NB4 (cell line): ENCODE data around the gene MCCC1.

ENCODE experiments used
- CTCF ChIP-seq: IDR thresholded peaks from one replicate; pipeline ENCODE4 v1.5.1; 2012; ENCODE audit warnings: low read depth, low read length
- MAX ChIP-seq: IDR thresholded peaks from 2 replicates; pipeline ENCODE4 v1.6.1; 2011; ENCODE audit warnings: low read depth, low read length
- MYC ChIP-seq: IDR thresholded peaks from 2 replicates; pipeline ENCODE4 v1.6.1; 2011; ENCODE audit warnings: low read depth, low read length
- POLR2A ChIP-seq: IDR thresholded peaks from 2 replicates; pipeline ENCODE4 v1.6.1; 2011; ENCODE audit warnings: mild to moderate bottlenecking; ENCODE audit not compliant: insufficient read length; ENCODE audit errors: extremely low read depth

- TF ChIP-seq CTCF: no peak
- TF ChIP-seq POLR2A: no peak
- no peak for TF ChIP-seq MYC
- TF ChIP-seq MAX: no peak
Observed at GRCh38 chr3:183074881-183075280, 24.4 kb downstream of the MCCC1 start.
